ENCODE data around the gene TNFSF12. TPM values are rescaled to one million over a fixed set of nuclear protein-coding genes. Genes with fewer than 3 reads are reported as not detected.

TNFSF12 gene
- total RNA-seq, 2 experiments from 2014 or later, result 11.3 to 13.1 TPM

Other genes starting within 250 kb of the TNFSF12 start
- gene EIF5A, start 241.4 kb upstream of the TNFSF12 start, total RNA-seq, result 100 to 1,000 TPM; 581 to 613 TPM
- gene GPS2, start 233.7 kb upstream of the TNFSF12 start, total RNA-seq, result 100 to 1,000 TPM; 128 to 132 TPM
- gene NEURL4, start 219.7 kb upstream of the TNFSF12 start, total RNA-seq, result 10 to 100 TPM; 29.1 to 32.2 TPM
- 100 to 1,000 TPM; 432 to 451 TPM for gene ACAP1, start 212.5 kb upstream of the TNFSF12 start, total RNA-seq
- 1 to 10 TPM; 1.4 to 1.8 TPM for gene KCTD11, start 196.9 kb upstream of the TNFSF12 start, total RNA-seq
- gene TMEM95, start 193.9 kb upstream of the TNFSF12 start, total RNA-seq, result not detected
- gene TNK1, start 168.0 kb upstream of the TNFSF12 start, total RNA-seq, result 10 to 100 TPM in 1 of 2 experiments, 1 to 10 TPM in 1; 9.9 to 10.0 TPM
- gene PLSCR3, start 154.5 kb upstream of the TNFSF12 start, total RNA-seq, result 10 to 100 TPM; 38.1 TPM
- 10 to 100 TPM; 27.1 to 29.1 TPM for gene TMEM256, start 145.0 kb upstream of the TNFSF12 start, total RNA-seq
- 10 to 100 TPM; 12.9 to 15.7 TPM for gene NLGN2, start 141.2 kb upstream of the TNFSF12 start, total RNA-seq
- not detected for gene SPEM1, start 128.7 kb upstream of the TNFSF12 start, total RNA-seq
- not detected for gene SPEM2, start 123.4 kb upstream of the TNFSF12 start, total RNA-seq
- gene SPEM3, start 120.2 kb upstream of the TNFSF12 start, total RNA-seq, result not detected
- 10 to 100 TPM; 13.2 to 15.3 TPM for gene TMEM102, start 113.6 kb upstream of the TNFSF12 start, total RNA-seq
- gene FGF11, start 109.5 kb upstream of the TNFSF12 start, total RNA-seq, result 1 to 10 TPM; 1.7 TPM
- 1 to 10 TPM; 3.0 to 4.5 TPM for gene CHRNB1, start 104.0 kb upstream of the TNFSF12 start, total RNA-seq
- gene ZBTB4, start 69.4 kb upstream of the TNFSF12 start, total RNA-seq, result 10 to 100 TPM; 61.6 to 62.7 TPM
- gene SLC35G6, start 67.6 kb upstream of the TNFSF12 start, total RNA-seq, result not detected
- gene POLR2A, start 64.7 kb upstream of the TNFSF12 start, total RNA-seq, result 100 to 1,000 TPM; 508 to 546 TPM
- gene TNFSF13, start 9.7 kb downstream of the TNFSF12 start, total RNA-seq, result 1 to 10 TPM in 1 of 2 experiments, under 1 TPM in 1; 0.64 to 1.1 TPM
- gene SENP3, start 12.9 kb downstream of the TNFSF12 start, total RNA-seq, result 10 to 100 TPM; 31.9 to 35.9 TPM
- gene CD68, start 30.6 kb downstream of the TNFSF12 start, total RNA-seq, result under 1 TPM in 1 of 2 experiments, not detected in 1; 0.62 TPM
- gene MPDU1, start 34.8 kb downstream of the TNFSF12 start, total RNA-seq, result 10 to 100 TPM; 16.6 to 17.2 TPM
- not detected for gene SOX15, start 41.0 kb downstream of the TNFSF12 start, total RNA-seq
- gene FXR2, start 65.8 kb downstream of the TNFSF12 start, total RNA-seq, result 10 to 100 TPM; 18.8 to 21.7 TPM
- 10 to 100 TPM; 68.8 to 71.4 TPM for gene SAT2, start 78.8 kb downstream of the TNFSF12 start, total RNA-seq
- gene SHBG, start 81.1 kb downstream of the TNFSF12 start, total RNA-seq, result not detected
- gene ATP1B2, start 101.9 kb downstream of the TNFSF12 start, total RNA-seq, result under 1 TPM in 1 of 2 experiments, not detected in 1; 0.22 TPM
- 10 to 100 TPM; 22.3 to 25.3 TPM for gene TP53, start 138.4 kb downstream of the TNFSF12 start, total RNA-seq
- gene WRAP53, start 139.4 kb downstream of the TNFSF12 start, total RNA-seq, result 1 to 10 TPM; 5.2 to 6.6 TPM
- gene EFNB3, start 156.1 kb downstream of the TNFSF12 start, total RNA-seq, result not detected
- not detected for gene DNAH2, start 168.7 kb downstream of the TNFSF12 start, total RNA-seq